ENCODE results near the gene TRIM56. TPM values are rescaled to one million over a fixed set of nuclear protein-coding genes. Genes with fewer than 3 reads are reported as not detected.

Gene TRIM56
- total and polyA plus RNA-seq, 2 experiments from 2014 or later: 8.8 to 10.3 TPM

- peak overlapping the region; percentile 68 for H3K4me3 ChIP-seq
- no peaks in the 10 kb centered on the region for H3K27me3 ChIP-seq (replicated peaks; ENCODE audit: insufficient read depth)
- H3K9me2 ChIP-seq (ENCODE audit: insufficient read depth): no peaks in the 10 kb centered on the region
- H3K36me3 ChIP-seq (ENCODE audit: low read depth): 0 out of 2 replicates have a peak, but pooled peaks cover 1% of the 10 kb centered on the region
- H3K4me2 ChIP-seq (ENCODE audit: unreplicated experiment): peak overlapping the region; percentile 77
- in situ Hi-C loops (cut with MboI): no loop called here
- no peaks in the 10 kb centered on the region for H3K9me3 ChIP-seq (ENCODE audit: low read depth)
- H3F3A ChIP-seq (ENCODE audit: insufficient read depth): peaks cover 75% of the 10 kb centered on the region
- no peak for TF ChIP-seq EZH2 (IDR thresholded peaks at IDR 0.05; ENCODE audit: insufficient read depth, poor library complexity, severe bottlenecking)
- no peak for TF ChIP-seq EZH2phosphoT487 (IDR thresholded peaks at IDR 0.05; ENCODE audit: insufficient read depth, low read depth)
- H3K27ac ChIP-seq: peak overlapping the region; percentile 98
- peak; percentile 98 for DNase-seq
- 19 to 31% methylated on average over 13 to 17 of the region's 17 CpGs for WGBS, 2 experiments (ENCODE audit: low coverage in 1 of 2, low lambda C conversion rate in 2 of 2, missing lambda C conversion rate in 2 of 2)
- peak overlapping the region; percentile 25; the same call in 1 of the 2 replicates for H2AFZ ChIP-seq
- H3K79me2 ChIP-seq (ENCODE audit: insufficient read depth): peaks cover 11% of the 10 kb centered on the region
- peaks cover 66% of the 10 kb centered on the region for H3K4me1 ChIP-seq (ENCODE audit: insufficient read depth)
- no peaks in the 10 kb centered on the region for H4K20me1 ChIP-seq (ENCODE audit: insufficient read depth)
- peak overlapping the region; percentile 81 for H3K9ac ChIP-seq
Measured at GRCh38 chr7:101121991-101122932, 37.0 kb downstream of the TRIM56 start.

- no peak for TF ChIP-seq EZH2 (IDR thresholded peaks at IDR 0.05; ENCODE audit: insufficient read depth, poor library complexity, severe bottlenecking)
- TF ChIP-seq EZH2phosphoT487 (IDR thresholded peaks at IDR 0.05; ENCODE audit: insufficient read depth, low read depth): no peak
- Histone ChIP-seq H3K79me2 (ENCODE audit: insufficient read depth) (peaks cover 19% of the 10 kb centered on the region), H3K27me3 (replicated peaks; ENCODE audit: insufficient read depth) (no peaks in the 10 kb centered on the region), H3K4me3 (peak overlapping the region; percentile 68), H3K4me2 (ENCODE audit: unreplicated experiment) (peak overlapping the region; percentile 77), H2AFZ (no peak overlapping the region), H3K4me1 (ENCODE audit: insufficient read depth) (peaks cover 60% of the 10 kb centered on the region), H4K20me1 (ENCODE audit: insufficient read depth) (no peaks in the 10 kb centered on the region), H3F3A (ENCODE audit: insufficient read depth) (peaks cover 77% of the 10 kb centered on the region), H3K27ac (peak overlapping the region; percentile 98), H3K9me2 (ENCODE audit: insufficient read depth) (no peaks in the 10 kb centered on the region), H3K9me3 (ENCODE audit: low read depth) (no peaks in the 10 kb centered on the region), H3K9ac (peak overlapping the region; percentile 81), H3K36me3 (ENCODE audit: low read depth) (peaks cover 8% of the 10 kb centered on the region; the same call in 1 of the 2 replicates)
- 97 to 98% methylated on average over 11 of the region's 11 CpGs for WGBS, 2 experiments (ENCODE audit: low coverage in 1 of 2, low lambda C conversion rate in 2 of 2, missing lambda C conversion rate in 2 of 2)
- in situ Hi-C loops (cut with MboI): no loop called here
- DNase-seq: no peak
Measured at GRCh38 chr7:101122933-101123702, 37.8 kb downstream of the TRIM56 start.

- in situ Hi-C loops (cut with MboI): no loop called here
- TF ChIP-seq EZH2phosphoT487 (IDR thresholded peaks at IDR 0.05; ENCODE audit: insufficient read depth, low read depth) (no peak), EZH2 (IDR thresholded peaks at IDR 0.05; ENCODE audit: insufficient read depth, poor library complexity, severe bottlenecking) (no peak)
- Histone ChIP-seq H3K4me2 (ENCODE audit: unreplicated experiment) (no peak overlapping the region), H3K9me2 (ENCODE audit: insufficient read depth) (no peaks in the 10 kb centered on the region), H3K36me3 (ENCODE audit: low read depth) (peaks cover 14% of the 10 kb centered on the region; the same call in 1 of the 2 replicates), H3K27ac (peak overlapping the region; percentile 98), H3K27me3 (replicated peaks; ENCODE audit: insufficient read depth) (no peaks in the 10 kb centered on the region), H2AFZ (no peak overlapping the region), H3K79me2 (ENCODE audit: insufficient read depth) (peaks cover 25% of the 10 kb centered on the region), H3K4me3 (no peak overlapping the region), H3F3A (ENCODE audit: insufficient read depth) (peaks cover 78% of the 10 kb centered on the region), H3K4me1 (ENCODE audit: insufficient read depth) (peaks cover 56% of the 10 kb centered on the region), H3K9ac (no peak overlapping the region; the same call in 1 of the 2 replicates), H3K9me3 (ENCODE audit: low read depth) (no peaks in the 10 kb centered on the region), H4K20me1 (ENCODE audit: insufficient read depth) (no peaks in the 10 kb centered on the region)
- 96% methylated on average over 3 of the region's 3 CpGs for WGBS, 2 experiments (ENCODE audit: low coverage in 1 of 2, low lambda C conversion rate in 2 of 2, missing lambda C conversion rate in 2 of 2)
- DNase-seq: no peak
Measured at GRCh38 chr7:101123703-101124068, 38.4 kb downstream of the TRIM56 start.

DNA sequence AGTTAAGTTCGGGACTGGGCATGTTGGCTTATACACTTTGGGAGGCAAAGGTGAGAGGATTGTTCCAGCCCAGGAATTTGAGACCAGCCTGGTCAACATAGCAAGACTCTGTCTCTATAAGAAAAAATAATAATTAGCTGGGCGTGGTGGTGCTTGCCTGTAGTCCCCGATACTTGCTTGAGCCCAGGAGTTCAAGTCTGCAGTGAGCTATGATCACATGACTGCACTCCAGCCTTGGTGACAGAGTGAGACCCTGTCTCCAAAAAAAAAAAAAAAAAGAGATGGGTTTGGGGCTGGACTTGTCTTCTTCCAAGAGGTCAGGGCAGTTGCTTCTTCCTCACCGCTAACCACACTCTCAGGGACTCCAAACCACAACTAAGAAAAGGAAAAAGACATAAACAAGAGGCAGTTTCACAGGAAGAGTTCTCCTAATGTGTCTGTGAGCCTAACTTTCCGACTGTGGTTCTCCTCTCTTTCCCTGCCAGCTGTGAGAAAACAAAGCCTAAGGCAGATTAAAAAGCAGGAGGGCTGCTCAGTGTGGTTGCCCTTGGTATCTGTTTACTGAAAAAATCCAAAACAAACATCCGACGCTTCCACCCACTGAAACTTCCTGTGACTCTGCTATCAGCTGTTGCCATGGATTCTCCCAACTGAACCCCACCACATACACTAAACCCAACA, 39.2 kb downstream of the TRIM56 start:
- no peaks in the 10 kb centered on the region for H3K9me2 ChIP-seq (ENCODE audit: insufficient read depth)
- 19 to 28% methylated on average over 7 of the region's 7 CpGs for WGBS, 2 experiments (ENCODE audit: low coverage in 1 of 2, low lambda C conversion rate in 2 of 2, missing lambda C conversion rate in 2 of 2)
- H4K20me1 ChIP-seq (ENCODE audit: insufficient read depth): no peaks in the 10 kb centered on the region
- no peak overlapping the region for H2AFZ ChIP-seq
- peak; percentile 94 for DNase-seq
- no peaks in the 10 kb centered on the region for H3K27me3 ChIP-seq (replicated peaks; ENCODE audit: insufficient read depth)
- in situ Hi-C loops (cut with MboI): no loop called here
- peaks cover 33% of the 10 kb centered on the region for H3K79me2 ChIP-seq (ENCODE audit: insufficient read depth)
- H3K4me2 ChIP-seq (ENCODE audit: unreplicated experiment): peak overlapping the region; percentile 44
- H3K4me1 ChIP-seq (ENCODE audit: insufficient read depth): peaks cover 51% of the 10 kb centered on the region
- peak overlapping the region; percentile 96 for H3K9ac ChIP-seq
- peak overlapping the region; percentile 98 for H3K27ac ChIP-seq
- H3F3A ChIP-seq (ENCODE audit: insufficient read depth): peaks cover 78% of the 10 kb centered on the region
- no peak overlapping the region for H3K4me3 ChIP-seq
- H3K36me3 ChIP-seq (ENCODE audit: low read depth): peaks cover 21% of the 10 kb centered on the region
- H3K9me3 ChIP-seq (ENCODE audit: low read depth): no peaks in the 10 kb centered on the region
- no peak for TF ChIP-seq EZH2 (IDR thresholded peaks at IDR 0.05; ENCODE audit: insufficient read depth, poor library complexity, severe bottlenecking)
- peak; percentile 77; the same call in 1 of the 2 replicates for TF ChIP-seq EZH2phosphoT487 (IDR thresholded peaks at IDR 0.05; ENCODE audit: insufficient read depth, low read depth)
